ENCODE measurements around the gene COX4I2.
"Not testable (repeated sequence)": the region's sequence is repeated elsewhere in the genome, so short reads cannot be mapped to it uniquely, and the experiment has no call there.

Gene COX4I2

DNA sequence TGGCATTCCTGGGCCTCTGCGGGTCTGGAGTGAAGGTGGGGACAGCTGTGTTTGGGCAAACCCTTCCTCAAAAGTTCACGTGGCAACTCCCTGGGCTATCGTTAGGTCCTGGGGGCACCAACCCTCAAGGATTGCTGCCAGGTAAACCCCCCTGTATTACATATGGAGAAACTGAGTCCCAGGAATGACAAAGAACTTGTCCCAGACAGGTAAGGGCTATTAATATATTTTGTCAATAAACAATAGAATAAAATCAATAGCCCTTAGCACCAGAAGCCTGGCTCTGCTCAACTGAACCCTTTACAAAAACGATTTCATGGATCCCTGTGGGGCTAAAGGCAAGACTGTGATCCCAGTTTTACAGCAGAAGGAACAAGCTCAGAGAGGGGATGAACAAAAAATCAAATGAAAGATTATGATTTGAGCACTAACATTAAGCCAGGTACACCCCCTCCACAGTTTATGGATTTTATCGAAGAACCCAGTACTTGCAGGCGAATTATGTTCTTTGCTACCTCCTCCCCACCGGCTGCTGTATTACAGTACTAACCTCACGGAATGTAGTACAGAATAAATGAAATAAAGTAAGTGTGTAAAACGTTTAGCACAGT, 30.0 kb upstream of the COX4I2 start:
- DNase-seq (ENCODE audit: low read depth), result peak; percentile 52

DNA sequence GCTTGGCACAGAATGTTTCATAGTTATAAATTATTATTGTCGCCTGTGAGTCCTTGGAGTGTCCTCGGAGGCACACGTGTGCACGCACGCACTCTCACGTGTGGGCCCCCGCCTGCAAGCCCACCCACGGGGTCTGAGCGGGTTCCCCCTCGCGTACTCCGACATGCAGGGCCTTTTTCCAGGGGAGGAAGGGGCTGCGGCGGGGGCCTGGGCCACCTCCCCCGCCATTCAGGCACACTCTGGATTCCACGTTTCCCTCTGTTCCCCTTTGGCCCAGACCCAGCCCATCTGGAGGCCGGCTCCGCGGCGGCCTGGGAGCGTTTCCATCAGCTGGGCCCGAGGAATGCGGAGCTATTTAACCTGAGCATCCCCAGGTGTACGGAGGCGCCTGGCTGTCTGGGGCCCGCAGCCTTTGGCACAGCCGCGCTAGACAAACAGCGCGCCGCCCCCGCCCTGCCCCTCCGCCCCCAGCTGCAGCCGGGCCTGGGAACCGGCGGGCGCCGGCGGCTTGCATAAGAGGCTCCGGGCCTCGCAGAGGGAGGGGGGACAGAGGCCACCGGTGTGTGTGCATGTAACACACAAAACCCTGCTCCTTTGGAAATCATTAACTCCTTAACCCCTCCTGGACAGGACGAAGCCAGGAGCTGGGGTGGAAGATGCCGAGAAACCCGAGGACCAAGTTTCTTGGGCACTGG, 29.3 kb upstream of the COX4I2 start:
- DNase-seq (ENCODE audit: low read depth), result peak; percentile 70

DNA sequence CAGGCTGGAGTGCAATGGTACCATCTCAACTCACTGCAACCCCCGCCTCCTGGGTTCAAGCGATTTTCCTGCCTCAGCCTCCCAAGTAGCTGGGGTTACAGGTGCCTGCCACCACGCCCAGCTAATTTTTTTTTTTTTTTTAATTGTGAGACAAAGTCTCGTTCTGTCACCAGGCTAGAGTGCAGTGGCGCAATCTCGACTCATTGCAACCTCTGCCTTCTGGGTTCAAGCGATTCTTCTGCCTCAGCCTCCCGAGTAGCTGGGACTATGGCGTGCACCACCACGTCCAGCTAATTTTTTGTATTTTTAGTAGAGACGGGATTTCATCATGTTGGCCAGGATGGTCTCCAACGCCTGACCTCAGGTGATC, 25.5 kb upstream of the COX4I2 start:
- not testable (repeated sequence) for DNase-seq (ENCODE audit: low read depth)

DNA sequence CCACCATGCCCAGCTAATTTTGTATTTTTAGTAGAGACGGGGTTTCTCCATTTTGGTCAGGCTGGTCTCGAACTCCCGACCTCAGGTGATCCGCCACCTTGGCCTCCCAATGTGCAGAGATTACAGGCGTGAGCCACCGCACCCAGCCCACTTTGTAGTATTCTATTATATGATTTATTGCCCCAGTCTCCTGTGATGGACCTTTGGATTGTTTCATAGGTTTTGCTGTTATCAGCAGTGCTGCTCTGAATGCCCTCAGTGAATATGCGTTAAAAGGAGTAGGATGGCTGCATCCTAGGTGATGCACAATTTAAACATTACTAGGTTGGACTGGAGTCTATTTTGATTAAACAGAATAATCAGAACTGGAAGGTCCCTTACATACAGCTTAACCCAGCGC, 22.3 kb upstream of the COX4I2 start:
- no peak for DNase-seq (ENCODE audit: low read depth)

DNA sequence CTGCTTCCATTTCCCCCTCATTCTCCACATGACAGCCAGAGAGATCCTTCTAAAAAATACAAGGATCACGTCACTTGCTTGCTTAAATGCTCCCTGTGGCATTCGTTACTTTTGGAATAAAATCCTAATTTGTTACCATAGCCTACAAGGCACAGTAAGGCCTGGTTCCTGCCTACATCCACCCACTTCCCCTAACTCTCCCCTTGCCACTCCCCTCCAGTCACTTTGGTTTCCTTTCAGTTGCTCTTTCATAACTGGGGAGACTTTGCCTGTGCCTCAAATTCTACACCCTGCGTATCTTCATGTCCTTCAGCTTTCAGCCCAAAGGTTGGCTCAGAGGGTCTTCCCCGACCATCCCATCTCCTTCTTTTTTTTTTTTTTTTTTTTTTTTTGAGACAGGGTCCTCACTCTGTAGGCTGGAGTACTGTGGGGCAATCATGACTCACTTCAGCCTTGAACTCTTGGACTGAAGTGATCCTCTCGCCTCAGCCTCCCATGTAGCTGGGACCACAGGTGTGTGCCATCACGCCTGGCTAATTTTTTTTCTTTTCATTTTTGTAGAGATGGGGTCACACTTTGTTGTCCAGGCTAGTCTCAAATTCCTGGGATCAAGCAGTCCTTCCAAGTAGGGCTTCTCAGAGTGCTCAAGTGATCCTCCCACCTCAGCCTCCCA, 20.1 kb upstream of the COX4I2 start:
- DNase-seq (ENCODE audit: low read depth), result no peak

DNA sequence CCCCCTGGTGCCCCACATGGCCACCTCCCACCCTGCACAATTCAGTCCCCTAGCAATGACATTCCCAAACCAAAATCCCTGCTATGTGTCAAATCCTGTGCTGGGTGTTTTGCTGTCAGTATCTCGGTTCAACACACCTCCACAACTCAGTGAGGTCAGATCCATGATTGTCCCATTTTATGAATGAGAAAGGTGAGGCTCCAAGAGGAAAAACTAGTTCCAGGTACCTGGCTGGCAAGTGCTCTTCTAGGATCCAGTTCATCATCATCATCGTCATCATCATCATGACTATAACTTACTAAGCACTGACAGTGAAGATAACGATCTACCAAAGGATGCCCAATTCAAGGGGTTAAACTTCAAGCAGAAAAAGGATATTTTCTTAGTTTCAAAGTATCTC, 17.5 kb upstream of the COX4I2 start:
- no peak for DNase-seq (ENCODE audit: low read depth)

DNA sequence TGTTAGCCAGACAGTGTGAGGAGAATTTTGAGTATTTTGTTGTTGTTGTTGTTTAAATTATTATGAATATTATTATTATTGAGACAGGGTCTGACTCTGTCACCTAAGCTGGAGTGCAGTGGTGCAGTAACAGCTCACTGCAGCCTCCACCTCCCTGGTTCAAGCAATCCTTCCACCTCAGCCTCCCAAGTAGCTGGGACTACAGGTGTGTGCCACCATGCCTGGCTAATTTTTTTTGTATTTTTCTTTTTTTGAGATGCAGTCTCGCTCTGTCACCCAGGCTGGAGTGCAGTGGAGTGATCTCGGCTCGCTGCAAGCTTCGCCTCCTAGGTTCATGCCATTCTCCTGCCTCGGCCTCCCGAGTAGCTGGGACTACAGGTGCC, 14.6 kb upstream of the COX4I2 start:
- DNase-seq (ENCODE audit: low read depth), result not testable (repeated sequence)

DNA sequence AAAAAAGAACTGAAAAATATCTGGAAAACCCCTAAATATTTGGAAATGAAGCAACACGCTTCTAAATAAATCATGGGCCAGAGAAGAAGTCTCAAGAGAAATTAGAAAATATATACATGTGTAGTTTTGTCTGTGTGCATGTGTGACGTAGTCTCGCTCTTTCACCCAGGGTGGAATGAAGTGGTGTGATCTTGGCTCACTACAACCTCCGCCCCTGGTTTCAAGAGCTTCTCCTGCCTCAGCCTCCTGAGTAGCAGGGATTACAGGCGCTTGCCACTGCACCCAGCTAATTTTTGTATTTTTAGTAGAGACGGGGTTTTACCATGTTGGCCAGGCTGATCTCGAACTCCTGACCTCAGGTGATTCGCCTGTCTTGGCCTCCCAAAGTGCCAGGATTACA, 11.2 kb upstream of the COX4I2 start:
- DNase-seq (ENCODE audit: low read depth), result not testable (repeated sequence)

DNA sequence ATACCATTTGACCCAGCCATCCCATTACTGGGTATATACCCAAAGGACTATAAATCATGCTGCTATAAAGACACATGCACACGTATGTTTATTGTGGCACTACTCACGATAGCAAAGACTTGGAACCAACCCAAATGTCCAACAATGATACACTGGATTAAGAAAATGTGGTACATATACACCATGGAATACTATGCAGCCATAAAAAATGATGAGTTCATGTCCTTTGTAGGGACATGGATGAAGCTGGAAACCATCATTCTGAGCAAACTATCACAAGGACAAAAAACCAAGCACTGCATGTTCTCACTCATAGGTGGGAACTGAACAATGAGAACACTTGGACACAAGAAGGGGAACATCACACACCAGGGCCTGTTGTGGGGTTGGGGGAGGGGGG, 9.7 kb upstream of the COX4I2 start:
- DNase-seq (ENCODE audit: low read depth), result not testable (repeated sequence)

DNA sequence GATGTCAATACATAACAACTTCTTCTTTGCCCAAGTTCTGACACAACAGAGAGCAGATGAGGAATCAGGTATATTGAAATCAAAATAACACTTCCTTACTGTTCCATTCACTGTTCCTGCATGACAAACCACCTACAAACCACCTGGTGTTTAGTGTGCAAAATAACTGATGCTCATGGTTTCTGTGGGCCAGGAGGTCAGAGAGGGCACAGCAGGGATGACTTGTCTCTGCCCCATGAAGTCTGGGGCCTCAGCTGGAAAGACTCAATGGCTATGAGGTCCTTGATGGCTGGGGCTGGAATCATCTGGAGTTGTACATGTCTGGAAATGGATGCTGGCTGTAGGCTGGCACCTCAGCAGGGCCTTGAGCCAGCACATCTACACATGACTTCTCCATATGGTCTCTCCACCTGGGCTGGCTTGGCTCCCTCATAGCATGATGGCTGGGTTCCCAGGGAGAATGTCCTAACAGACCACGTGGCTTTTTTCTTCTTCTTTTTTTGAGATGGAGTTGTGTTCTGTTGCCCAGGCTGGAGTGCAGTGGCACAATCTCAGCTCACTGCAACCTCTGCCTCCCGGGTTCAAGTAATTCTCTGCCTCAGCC, 7.4 kb upstream of the COX4I2 start:
- DNase-seq (ENCODE audit: low read depth), result peak; percentile 11

DNA sequence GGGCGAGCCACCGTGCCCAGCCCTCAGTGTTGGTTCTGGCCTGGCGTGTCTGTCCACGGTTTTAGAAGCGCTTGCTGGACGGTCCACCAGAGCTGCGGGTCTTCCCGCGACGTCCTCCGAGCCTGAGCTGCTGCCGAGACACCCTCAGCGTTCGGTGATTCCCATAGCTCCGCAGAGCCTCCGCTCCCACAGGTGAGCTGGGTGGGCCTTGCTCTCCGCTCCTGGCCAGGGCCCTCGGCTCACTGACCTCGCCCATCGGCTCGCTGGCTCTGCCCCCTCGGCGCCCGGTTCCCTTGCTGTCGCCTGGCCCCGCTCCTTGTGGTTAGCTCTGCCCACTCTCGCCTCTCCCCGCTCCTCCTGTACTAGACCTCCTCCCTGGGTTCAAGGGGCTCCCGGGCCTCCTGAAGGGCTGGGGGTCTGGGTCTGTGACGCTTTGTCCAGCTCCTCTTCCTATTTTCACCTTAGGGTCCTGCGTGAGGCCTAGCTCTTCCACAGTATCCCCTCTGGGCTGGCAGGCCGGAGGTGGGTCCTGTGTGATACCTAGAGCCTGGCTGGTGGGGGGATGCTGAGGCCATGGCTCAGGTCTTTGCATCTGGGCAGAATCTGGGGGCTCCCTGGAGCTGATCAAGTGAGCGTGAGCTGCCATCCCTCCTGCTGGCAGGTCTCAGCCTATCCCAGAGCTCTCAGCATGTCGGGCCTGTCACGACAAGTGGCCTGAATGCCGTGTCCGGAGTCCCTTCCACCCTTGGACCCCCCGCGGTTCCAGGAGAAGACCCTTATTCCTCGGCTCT, 5.0 kb upstream of the COX4I2 start:
- DNase-seq (ENCODE audit: low read depth), result no peak

DNA sequence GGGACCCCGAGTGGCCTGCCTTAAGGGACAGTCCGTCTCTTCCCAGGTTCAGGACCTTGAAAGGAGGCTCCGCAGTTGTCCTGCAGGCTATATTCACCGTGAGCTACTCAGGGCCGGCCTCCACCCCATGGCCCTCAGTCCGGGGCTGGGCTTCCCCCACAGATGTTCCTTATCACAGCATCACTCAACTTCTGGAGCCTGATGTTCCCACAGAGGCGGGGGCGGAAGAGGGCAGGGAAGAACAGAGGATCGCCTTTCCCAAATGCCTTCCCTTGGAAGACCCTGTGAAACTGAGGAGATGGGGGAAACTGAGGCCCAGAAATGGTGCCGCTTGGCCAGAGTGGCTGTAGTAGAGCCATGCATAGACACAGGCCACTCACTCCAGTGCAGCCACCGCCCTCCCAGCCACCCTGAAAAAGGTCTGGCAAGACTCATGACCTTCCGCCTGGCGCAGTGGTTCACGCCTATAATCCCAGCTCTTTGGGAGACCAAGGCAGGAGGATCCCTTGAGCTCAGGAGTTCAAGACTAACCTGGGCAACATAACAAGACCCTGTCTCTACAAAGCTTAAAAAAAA, 4.3 kb upstream of the COX4I2 start:
- DNase-seq (ENCODE audit: low read depth), result no peak

DNA sequence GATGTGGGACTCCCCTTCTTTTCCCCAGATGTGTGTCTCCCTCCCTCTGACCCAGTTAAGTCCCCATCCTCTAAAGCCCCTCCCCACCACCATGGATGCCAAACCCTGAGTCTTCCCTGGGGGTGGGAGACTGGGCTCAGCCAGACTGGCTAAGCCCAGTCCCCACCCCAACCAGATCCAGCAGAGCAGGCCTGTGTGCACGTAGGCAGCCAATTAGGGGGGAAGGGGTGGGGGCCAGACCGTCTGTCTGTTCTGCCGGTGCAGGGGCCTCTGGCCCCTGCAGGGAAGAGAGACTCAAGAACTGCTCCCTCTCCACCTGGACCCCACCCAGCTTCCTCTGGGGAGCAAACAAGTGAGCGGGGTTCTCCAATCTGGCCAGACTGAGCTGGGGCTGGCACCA, 605 bp downstream of the COX4I2 start:
- DNase-seq (ENCODE audit: low read depth), result no peak

DNA sequence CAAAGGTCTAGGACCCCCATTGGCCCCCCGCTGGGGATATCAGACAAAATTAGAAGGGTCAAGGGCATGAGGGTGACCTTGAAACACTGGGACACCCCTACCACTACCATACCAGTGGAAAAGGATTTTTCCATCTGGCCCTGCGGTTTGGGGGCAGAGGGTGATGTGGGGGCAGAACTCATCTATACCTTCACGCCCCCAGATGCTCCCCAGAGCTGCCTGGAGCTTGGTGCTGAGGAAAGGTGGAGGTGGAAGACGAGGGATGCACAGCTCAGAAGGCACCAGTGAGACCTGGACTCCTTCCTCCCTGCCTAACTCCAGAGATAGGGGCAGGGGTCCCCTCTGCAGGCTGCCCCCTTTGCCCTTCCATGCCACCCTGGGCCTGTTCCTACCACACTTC, 1.1 kb downstream of the COX4I2 start:
- DNase-seq (ENCODE audit: low read depth), result no peak

DNA sequence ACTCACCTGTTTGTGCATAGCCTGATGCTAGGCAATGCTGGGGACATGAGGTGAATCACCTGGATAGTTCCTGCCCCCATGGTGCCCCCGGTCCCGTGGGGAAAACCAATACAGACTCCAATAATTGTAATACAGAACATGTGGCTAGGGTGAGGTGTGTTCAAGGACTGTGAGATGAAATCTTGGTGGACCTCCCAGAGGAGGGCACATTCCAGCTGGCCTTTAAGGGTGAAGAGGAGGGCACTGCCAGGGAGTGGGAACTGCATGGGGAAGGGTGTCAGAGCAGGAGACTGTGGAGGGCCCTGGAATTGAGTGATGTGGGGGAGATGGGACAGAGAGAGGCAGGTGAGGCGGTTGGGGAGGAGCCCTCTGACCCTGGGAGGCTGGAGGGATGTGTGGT, 2.5 kb downstream of the COX4I2 start:
- no peak for DNase-seq (ENCODE audit: low read depth)

DNA sequence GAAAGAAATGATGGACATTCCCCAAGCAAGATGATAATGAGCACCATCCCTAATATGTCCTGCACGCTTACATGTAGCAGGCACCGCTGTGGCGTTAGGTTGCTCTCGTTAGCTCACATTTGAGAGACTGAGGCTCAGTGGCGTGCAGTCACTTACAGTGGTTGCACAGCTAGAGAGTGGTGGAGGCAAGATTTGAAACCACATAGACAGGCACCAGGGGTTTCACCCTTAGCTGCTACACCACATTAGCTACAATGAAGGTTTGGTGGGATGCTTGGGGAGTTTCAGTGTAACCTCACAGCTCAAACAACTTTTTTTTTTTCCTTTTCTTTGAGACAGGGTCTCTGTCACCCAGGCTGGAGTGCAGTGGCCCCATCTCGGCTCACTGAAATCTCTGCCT, 3.7 kb downstream of the COX4I2 start:
- DNase-seq (ENCODE audit: low read depth), result no peak

DNA sequence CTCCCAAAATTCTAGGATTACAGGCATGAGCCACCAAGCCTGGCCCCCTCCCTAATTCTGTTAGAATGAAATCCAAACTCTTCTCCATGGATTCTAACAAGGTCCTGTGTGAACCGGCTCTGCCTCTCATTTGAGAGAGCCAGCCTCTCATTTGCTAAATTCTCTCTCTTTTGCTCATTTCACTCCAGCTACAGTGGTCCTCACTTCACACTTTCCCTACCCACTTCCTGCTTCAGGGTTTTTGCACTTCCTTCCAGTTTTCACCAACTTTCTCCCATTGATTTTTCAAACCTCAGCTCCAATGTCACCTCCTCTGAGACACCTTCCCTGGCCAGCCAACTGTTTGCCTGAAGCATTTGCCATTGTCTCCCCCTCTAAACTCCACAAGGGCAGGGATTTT, 5.1 kb downstream of the COX4I2 start:
- DNase-seq (ENCODE audit: low read depth), result no peak

DNA sequence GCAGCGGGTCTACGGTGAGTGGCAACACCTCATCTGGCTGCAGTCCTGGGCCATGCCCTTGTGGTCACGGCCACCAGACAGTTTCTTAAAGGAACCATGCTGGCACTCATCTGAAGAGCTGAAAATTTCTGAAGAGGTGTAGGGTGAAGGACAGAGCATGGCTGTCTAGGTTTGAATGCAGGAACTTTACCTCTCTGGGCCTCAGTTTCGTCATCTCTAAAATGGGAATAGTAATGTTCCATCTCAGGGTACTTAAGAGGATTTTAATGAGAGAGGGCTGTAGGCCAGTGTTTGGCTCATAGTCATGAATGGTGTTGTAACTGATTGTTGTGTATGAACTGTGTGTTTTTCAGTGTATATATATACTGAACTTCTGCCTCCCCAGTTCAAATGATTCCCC, 5.8 kb downstream of the COX4I2 start:
- no peak for DNase-seq (ENCODE audit: low read depth)

DNA sequence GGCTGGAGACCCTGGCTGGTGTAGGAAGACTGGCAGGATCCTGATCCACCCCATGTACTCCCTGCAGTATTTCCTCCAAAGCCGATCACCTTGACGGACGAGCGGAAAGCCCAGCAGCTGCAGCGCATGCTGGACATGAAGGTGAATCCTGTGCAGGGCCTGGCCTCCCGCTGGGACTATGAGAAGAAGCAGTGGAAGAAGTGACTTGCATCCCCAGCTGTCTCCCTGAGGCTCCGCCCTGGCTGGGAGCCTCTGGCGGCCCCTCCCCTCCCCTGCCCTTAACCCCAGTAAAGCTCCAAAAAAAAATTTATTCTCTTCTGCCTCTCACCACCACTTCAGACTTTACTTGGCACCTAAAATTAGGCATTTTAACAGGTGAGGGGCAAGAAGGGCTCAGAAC, 7.0 kb downstream of the COX4I2 start:
- DNase-seq (ENCODE audit: low read depth), result no peak

DNA sequence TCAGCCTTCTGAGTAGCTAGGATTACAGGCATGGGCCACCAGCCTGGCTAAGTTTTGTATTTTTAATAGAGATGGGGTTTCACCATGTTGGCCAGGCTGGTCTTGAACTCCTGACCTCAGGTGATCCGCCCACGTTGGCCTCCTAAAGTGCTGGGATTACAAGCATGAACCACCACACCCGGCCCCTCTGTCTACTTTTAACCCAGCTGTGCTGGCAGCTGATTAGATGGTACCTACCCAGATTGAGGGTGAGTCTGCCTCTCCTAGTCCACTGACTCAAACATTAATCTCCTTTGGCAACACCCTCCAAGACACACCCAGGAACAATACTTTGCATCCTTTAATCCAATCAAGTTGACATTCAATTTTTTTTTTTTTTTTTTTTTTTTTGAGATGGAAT, 10.4 kb downstream of the COX4I2 start:
- not testable (repeated sequence) for DNase-seq (ENCODE audit: low read depth)

DNA sequence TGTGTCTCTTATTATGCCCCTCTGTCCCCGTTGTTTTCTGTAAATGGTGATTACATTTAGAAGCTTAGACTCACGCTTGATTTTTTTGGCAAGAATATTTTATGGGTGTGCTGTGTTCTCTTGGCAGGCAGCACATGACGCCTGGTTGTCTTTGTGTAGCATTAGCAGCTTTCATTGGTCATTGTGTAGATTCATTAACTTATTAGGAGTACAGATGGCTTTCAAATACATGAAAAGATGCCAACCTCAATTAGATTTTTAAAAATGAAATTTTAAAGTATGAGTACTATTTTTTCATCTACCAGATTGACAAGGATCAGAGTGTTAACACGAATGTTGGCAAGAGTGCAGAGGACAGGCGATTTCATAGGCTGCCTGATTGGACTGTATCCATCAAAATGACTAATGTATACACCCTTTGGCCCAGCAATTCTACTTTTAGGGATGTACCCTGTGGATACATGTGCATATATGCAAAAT, 15.2 kb downstream of the COX4I2 start:
- DNase-seq (ENCODE audit: low read depth), result no peak

DNA sequence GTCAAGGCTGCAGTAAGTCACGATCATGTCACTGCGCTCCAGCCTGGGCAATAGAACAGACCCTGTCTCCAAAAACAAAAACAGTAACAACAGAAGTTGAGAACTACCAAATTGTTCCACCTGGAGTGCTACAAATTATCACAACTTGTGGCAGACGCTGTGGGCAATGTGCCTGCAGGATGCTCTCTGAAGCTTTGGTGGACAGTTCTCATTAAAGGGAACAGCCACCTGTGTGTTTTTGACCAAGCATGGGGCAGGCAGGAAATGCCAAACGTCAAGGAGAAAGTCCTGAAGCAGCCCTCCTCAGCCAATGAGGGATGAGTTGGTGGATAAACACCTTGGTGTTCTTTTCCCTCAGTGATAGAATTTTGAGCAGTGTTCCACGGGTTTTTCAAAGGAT, 15.8 kb downstream of the COX4I2 start:
- DNase-seq (ENCODE audit: low read depth), result no peak

Measured in amniotic epithelial cell (primary cell).